ENCODE measurements around the gene KCTD15.

DNA sequence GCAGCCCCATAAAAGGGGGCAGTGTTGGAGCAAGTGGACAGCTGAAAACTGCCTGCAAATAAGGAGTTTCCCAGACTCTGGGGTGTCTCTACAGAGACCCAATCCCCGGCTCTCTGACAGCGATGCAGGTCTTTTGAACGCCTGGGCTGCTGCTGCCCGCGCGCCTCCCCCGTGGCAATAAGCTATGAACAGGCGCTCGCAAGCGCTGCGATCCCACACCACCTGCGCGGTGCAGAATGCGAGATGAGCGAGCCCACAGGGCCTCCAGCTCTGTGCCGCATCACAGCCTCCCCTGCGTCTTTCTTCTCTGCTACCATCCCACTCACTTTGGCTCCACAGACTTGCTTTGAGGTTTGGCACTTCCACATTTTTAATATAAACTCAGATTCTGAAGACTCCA lies 62.3 kb downstream of the KCTD15 start:
- no peak for TF ChIP-seq CSDC2 (CRISPR knock-in tag; IDR thresholded peaks at IDR 0.05)
- TF ChIP-seq ARNTL (CRISPR knock-in tag; IDR thresholded peaks at IDR 0.05; ENCODE audit: borderline replicate concordance, low read depth): no peak
- no peak for TF ChIP-seq ZNF565 (CRISPR knock-in tag; conservative IDR thresholded peaks at IDR 0.05; ENCODE audit: low read depth)
- TF ChIP-seq, protein P1, sequence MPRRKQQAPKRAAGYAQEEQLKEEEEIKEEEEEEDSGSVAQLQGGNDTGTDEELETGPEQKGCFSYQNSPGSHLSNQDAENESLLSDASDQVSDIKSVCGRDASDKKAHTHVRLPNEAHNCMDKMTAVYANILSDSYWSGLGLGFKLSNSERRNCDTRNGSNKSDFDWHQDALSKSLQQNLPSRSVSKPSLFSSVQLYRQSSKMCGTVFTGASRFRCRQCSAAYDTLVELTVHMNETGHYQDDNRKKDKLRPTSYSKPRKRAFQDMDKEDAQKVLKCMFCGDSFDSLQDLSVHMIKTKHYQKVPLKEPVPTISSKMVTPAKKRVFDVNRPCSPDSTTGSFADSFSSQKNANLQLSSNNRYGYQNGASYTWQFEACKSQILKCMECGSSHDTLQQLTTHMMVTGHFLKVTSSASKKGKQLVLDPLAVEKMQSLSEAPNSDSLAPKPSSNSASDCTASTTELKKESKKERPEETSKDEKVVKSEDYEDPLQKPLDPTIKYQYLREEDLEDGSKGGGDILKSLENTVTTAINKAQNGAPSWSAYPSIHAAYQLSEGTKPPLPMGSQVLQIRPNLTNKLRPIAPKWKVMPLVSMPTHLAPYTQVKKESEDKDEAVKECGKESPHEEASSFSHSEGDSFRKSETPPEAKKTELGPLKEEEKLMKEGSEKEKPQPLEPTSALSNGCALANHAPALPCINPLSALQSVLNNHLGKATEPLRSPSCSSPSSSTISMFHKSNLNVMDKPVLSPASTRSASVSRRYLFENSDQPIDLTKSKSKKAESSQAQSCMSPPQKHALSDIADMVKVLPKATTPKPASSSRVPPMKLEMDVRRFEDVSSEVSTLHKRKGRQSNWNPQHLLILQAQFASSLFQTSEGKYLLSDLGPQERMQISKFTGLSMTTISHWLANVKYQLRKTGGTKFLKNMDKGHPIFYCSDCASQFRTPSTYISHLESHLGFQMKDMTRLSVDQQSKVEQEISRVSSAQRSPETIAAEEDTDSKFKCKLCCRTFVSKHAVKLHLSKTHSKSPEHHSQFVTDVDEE (CRISPR knock-in tag; IDR thresholded peaks at IDR 0.05): no peak
- TF ChIP-seq, protein P2, sequence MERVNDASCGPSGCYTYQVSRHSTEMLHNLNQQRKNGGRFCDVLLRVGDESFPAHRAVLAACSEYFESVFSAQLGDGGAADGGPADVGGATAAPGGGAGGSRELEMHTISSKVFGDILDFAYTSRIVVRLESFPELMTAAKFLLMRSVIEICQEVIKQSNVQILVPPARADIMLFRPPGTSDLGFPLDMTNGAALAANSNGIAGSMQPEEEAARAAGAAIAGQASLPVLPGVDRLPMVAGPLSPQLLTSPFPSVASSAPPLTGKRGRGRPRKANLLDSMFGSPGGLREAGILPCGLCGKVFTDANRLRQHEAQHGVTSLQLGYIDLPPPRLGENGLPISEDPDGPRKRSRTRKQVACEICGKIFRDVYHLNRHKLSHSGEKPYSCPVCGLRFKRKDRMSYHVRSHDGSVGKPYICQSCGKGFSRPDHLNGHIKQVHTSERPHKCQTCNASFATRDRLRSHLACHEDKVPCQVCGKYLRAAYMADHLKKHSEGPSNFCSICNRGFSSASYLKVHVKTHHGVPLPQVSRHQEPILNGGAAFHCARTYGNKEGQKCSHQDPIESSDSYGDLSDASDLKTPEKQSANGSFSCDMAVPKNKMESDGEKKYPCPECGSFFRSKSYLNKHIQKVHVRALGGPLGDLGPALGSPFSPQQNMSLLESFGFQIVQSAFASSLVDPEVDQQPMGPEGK (CRISPR knock-in tag; IDR thresholded peaks at IDR 0.05; ENCODE audit: borderline replicate concordance): no peak
- TF ChIP-seq, protein P3, sequence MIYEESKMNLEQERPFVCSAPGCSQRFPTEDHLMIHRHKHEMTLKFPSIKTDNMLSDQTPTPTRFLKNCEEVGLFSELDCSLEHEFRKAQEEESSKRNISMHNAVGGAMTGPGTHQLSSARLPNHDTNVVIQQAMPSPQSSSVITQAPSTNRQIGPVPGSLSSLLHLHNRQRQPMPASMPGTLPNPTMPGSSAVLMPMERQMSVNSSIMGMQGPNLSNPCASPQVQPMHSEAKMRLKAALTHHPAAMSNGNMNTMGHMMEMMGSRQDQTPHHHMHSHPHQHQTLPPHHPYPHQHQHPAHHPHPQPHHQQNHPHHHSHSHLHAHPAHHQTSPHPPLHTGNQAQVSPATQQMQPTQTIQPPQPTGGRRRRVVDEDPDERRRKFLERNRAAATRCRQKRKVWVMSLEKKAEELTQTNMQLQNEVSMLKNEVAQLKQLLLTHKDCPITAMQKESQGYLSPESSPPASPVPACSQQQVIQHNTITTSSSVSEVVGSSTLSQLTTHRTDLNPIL (CRISPR knock-in tag; IDR thresholded peaks at IDR 0.05; ENCODE audit: low read depth): no peak
- TF ChIP-seq ZFP3 (CRISPR knock-in tag; IDR thresholded peaks at IDR 0.05): no peak
- TF ChIP-seq ZNF70 (CRISPR knock-in tag; IDR thresholded peaks at IDR 0.05): no peak
- TF ChIP-seq BACH2 (CRISPR knock-in tag; IDR thresholded peaks at IDR 0.05; ENCODE audit: borderline replicate concordance): no peak
- TF ChIP-seq ZC3H10 (CRISPR knock-in tag; IDR thresholded peaks at IDR 0.05): no peak
- TF ChIP-seq, protein P4, sequence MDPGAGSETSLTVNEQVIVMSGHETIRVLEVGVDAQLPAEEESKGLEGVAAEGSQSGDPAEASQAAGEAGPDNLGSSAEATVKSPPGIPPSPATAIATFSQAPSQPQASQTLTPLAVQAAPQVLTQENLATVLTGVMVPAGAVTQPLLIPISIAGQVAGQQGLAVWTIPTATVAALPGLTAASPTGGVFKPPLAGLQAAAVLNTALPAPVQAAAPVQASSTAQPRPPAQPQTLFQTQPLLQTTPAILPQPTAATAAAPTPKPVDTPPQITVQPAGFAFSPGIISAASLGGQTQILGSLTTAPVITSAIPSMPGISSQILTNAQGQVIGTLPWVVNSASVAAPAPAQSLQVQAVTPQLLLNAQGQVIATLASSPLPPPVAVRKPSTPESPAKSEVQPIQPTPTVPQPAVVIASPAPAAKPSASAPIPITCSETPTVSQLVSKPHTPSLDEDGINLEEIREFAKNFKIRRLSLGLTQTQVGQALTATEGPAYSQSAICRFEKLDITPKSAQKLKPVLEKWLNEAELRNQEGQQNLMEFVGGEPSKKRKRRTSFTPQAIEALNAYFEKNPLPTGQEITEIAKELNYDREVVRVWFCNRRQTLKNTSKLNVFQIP (CRISPR knock-in tag; IDR thresholded peaks at IDR 0.05; ENCODE audit: borderline replicate concordance, low read depth): no peak
- TF ChIP-seq SNAI2 (CRISPR knock-in tag; IDR thresholded peaks at IDR 0.05): no peak
- TF ChIP-seq ZFP30 (CRISPR knock-in tag; IDR thresholded peaks at IDR 0.05): no peak
